Kidney epithelial cell (primary cell): ENCODE results near the gene STXBP6. TPM values are rescaled to one million over a fixed set of nuclear protein-coding genes. Genes with fewer than 3 reads are reported as not detected.

Experiments used
- DNase-seq: peaks from one replicate; pipeline ENCODE4 v3.0.0-alpha.2; 2010; ENCODE audit warnings: low read depth
- H3K27me3 ChIP-seq: 2 replicates; pipeline ENCODE4 v1.6.0; 2011; ENCODE audit warnings: low read length; ENCODE audit not compliant: control insufficient read depth, insufficient read depth
- H3K36me3 ChIP-seq: 2 replicates; pipeline ENCODE4 v1.5.1; 2011; ENCODE audit warnings: low read length; ENCODE audit not compliant: control insufficient read depth, insufficient read depth
- H3K4me3 ChIP-seq: 2 replicates; pipeline ENCODE4 v1.5.1; 2011; ENCODE audit warnings: low read depth, mild to moderate bottlenecking, control low read depth, low read length
- CTCF ChIP-seq: IDR thresholded peaks from 2 replicates; pipeline ENCODE4 v1.5.1; 2011; ENCODE audit warnings: mild to moderate bottlenecking, moderate library complexity, low read length, control low read depth, inconsistent platforms; ENCODE audit not compliant: insufficient read depth, poor library complexity, severe bottlenecking
- total RNA-seq: library from RNA; depleted of rRNA; stranded (reverse); fragments of >200 nt; gene quantifications from 2 replicates; pipeline ENCODE4 v1.2.3, GENCODE V29; 2015

The STXBP6 gene
- total RNA-seq, 1 donor from 2014 or later = 0.38 TPM

- no peak for TF ChIP-seq CTCF
- Histone ChIP-seq H3K27me3 (no peaks in the 10 kb centered on the region), H3K4me3 (no peak overlapping the region), H3K36me3 (no peaks in the 10 kb centered on the region)
- DNase-seq = no peak
These were observed 170.1 kb downstream of the STXBP6 start for GRCh38 chr14:24879661-24880386.

DNA sequence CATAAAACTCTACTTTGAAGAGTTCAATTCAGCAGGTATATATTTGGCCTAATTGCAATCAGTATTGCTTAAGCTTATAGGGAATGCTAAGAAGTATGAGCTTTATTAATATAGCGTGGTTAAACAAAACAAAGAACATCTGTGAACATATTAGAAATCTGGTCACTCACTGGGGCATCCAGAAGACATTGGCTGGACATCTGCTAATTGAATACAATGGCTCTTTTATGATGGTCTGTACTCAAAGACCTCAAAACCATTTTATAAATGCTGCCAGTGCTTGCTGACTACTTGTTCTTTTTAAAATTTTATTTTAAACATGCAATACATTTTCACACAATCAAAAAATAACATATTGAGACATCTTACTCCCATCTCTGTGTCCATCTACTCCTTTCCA, 173.0 kb downstream of the STXBP6 start:
- Histone ChIP-seq H3K27me3 (no peaks in the 10 kb centered on the region), H3K36me3 (no peaks in the 10 kb centered on the region), H3K4me3 (no peak overlapping the region)
- TF ChIP-seq CTCF = no peak
- no peak for DNase-seq

- DNase-seq = no peak
- no peak overlapping the region for H3K4me3 ChIP-seq
- TF ChIP-seq CTCF = no peak
- no peaks in the 10 kb centered on the region for H3K27me3 ChIP-seq
- no peaks in the 10 kb centered on the region for H3K36me3 ChIP-seq
These were observed 173.7 kb downstream of the STXBP6 start for GRCh38 chr14:24875991-24876878.

- H3K4me3 ChIP-seq = no peak overlapping the region
- no peak for TF ChIP-seq CTCF
- no peaks in the 10 kb centered on the region for H3K27me3 ChIP-seq
- DNase-seq = no peak
- H3K36me3 ChIP-seq = no peaks in the 10 kb centered on the region
These were observed 174.6 kb downstream of the STXBP6 start for GRCh38 chr14:24875203-24875838.

- Histone ChIP-seq H3K36me3 (no peaks in the 10 kb centered on the region), H3K27me3 (no peaks in the 10 kb centered on the region), H3K4me3 (no peak overlapping the region)
- DNase-seq = no peak
- no peak for TF ChIP-seq CTCF
These were observed 175.3 kb downstream of the STXBP6 start for GRCh38 chr14:24874514-24875202.
